NB4 (cell line): ENCODE results near the gene TTN.
A peak's percentile ranks its signal among the peaks of the same experiment; 100 is the strongest.

Experiments
- DNase-seq: peaks from one replicate; pipeline ENCODE4 v3.0.0; 2010; ENCODE audit warnings: low read depth
- H3K4me3 ChIP-seq: one replicate; pipeline ENCODE4 v1.5.1; 2011; ENCODE audit warnings: mild to moderate bottlenecking, low read depth, low read length, moderate library complexity
- MYC ChIP-seq: IDR thresholded peaks from 2 replicates; pipeline ENCODE4 v1.6.1; 2011; ENCODE audit warnings: low read depth, low read length
- POLR2A ChIP-seq: IDR thresholded peaks from 2 replicates; pipeline ENCODE4 v1.6.1; 2011; ENCODE audit warnings: mild to moderate bottlenecking; ENCODE audit not compliant: insufficient read length; ENCODE audit errors: extremely low read depth
- TF ChIP-seq, protein P1 (sequence below): IDR thresholded peaks from one replicate; pipeline ENCODE4 v1.5.1; 2012; ENCODE audit warnings: low read depth, low read length
- TF ChIP-seq, protein P2 (sequence below): IDR thresholded peaks from 2 replicates; pipeline ENCODE4 v1.6.1; 2011; ENCODE audit warnings: low read depth, low read length

Gene TTN

DNA sequence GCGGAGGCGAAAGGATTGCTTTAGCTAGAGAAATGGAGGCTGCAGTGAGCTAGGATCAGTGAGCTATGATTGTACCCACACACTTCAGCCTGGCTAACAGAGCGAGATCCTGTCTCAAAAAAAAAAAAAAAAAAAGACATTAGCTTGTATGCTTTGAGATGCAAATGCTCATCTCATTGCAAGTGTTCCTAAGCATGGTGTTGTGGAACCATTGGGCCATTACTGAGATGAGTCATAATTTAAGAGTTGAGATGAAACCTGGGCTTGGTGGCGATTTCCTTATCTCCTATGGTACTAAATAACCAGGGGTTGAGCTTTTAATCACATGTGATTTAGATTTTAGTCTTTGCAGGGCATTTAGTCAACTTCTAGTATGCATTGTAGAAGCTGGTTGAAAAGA lies 324.8 kb downstream of the TTN start:
- peak overlapping the region; percentile 75 for H3K4me3 ChIP-seq
- TF ChIP-seq POLR2A (no peak), MYC (no peak)
- TF ChIP-seq, protein P1, sequence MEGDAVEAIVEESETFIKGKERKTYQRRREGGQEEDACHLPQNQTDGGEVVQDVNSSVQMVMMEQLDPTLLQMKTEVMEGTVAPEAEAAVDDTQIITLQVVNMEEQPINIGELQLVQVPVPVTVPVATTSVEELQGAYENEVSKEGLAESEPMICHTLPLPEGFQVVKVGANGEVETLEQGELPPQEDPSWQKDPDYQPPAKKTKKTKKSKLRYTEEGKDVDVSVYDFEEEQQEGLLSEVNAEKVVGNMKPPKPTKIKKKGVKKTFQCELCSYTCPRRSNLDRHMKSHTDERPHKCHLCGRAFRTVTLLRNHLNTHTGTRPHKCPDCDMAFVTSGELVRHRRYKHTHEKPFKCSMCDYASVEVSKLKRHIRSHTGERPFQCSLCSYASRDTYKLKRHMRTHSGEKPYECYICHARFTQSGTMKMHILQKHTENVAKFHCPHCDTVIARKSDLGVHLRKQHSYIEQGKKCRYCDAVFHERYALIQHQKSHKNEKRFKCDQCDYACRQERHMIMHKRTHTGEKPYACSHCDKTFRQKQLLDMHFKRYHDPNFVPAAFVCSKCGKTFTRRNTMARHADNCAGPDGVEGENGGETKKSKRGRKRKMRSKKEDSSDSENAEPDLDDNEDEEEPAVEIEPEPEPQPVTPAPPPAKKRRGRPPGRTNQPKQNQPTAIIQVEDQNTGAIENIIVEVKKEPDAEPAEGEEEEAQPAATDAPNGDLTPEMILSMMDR = no peak
- TF ChIP-seq, protein P2, sequence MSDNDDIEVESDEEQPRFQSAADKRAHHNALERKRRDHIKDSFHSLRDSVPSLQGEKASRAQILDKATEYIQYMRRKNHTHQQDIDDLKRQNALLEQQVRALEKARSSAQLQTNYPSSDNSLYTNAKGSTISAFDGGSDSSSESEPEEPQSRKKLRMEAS = no peak
- peak; percentile 44 for DNase-seq

DNA sequence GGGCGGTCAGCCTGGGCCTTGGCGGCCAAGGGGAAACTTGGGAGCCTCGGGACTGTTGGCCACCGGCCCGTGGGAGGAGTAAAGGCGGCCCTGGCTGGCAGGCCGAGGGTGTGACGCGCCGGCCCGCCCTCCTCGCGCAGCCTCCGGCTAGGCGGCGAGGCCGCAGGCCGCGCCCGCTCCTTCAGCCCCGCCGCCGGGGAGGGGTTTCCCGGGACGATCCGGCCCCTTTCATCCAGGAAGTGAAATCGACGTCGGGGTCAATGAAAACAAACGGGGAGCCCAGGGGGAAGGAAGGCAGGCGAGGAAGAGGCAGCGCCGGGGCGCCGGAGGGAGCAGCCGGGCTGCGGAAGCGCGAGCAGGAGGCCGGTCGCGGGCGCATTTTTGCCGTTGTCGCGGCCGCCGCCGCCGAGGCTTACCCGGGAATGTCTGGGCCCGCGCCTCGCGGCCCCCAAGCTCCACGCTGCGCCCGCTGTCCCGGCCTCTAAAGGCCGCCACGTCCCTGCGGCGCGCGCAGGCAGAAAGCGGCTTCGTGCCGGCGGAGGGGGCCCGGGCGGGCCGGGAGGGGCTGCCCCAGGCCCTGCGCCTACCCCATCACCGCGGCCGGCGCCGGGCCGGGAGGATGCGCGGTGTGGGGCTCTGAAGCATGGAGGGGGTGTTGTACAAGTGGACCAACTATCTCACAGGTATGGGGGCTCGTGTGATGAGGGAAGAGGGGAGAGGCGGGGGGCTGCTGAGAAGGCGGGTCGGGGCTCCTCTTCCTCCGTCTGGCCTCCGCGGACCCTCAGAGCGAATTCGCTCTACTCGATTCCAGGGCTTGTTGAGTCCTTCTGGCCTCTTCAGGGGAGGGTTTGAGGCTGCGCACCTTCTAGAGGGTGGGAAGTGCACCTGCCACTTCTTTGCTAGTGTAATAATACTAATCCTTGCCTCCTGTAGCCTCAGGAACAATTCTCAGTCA lies 326.7 kb downstream of the TTN start, which contains the start of gene PLEKHA3:
Gene PLEKHA3, plus strand, starts transcription at position 231 of the 955 bp plus-strand sequence. Its CDS starts 413 bp downstream, at position 644.
- peak within 1 kb of the TSS; percentile 95 for H3K4me3 ChIP-seq
- TF ChIP-seq MYC (peak; percentile 50), POLR2A (peak; percentile 27)
- TF ChIP-seq, protein P2 = peak; percentile 25
- TF ChIP-seq, protein P1 = no peak
- DNase-seq = peak; percentile 95

DNA sequence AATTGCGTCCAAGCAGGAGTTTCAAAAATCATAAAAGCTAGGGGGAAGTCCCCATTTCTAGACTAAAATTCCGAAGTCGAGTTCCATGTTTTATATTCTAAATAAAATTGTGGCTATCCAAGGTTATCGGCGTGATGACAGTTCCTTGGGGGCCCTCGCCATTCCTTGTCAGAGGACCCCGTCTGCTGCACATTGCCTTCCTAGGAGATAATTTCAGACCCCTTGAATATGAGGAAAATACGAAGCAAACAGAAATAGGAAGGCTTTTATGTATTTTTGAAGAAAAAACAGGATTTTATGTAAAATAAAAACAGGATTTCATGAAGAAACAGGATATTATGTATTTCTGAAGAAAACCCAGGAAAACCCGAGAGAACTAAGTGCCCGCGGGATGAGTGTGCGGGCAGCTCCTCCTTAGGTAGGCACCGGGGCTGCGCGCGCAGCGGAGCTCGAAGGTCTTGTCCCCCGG lies 327.4 kb downstream of the TTN start:
- TF ChIP-seq MYC = no peak
- TF ChIP-seq, protein P2 = no peak
- no peak for TF ChIP-seq POLR2A
- TF ChIP-seq, protein P1 = no peak
- H3K4me3 ChIP-seq = peak overlapping the region; percentile 75
- no peak for DNase-seq

DNA sequence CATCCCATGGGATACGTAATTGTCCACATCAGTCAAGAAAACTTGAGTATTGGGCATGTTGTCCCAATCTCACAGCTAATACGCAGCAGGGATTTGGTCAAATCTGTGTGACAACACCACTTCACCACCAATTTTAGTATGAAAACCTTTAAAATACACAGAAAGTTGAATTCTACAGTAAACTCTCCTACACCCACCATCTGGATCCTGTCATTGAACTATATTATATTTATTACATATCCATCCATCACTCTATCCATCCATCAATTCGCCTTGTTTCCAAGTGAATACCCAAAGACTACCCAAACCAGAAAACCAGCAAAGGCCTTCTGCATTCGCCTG lies 328.0 kb downstream of the TTN start:
- TF ChIP-seq POLR2A = no peak
- no peak for TF ChIP-seq MYC
- TF ChIP-seq, protein P2 = no peak
- TF ChIP-seq, protein P1 = no peak
- H3K4me3 ChIP-seq = peak overlapping the region; percentile 95
- no peak for DNase-seq

DNA sequence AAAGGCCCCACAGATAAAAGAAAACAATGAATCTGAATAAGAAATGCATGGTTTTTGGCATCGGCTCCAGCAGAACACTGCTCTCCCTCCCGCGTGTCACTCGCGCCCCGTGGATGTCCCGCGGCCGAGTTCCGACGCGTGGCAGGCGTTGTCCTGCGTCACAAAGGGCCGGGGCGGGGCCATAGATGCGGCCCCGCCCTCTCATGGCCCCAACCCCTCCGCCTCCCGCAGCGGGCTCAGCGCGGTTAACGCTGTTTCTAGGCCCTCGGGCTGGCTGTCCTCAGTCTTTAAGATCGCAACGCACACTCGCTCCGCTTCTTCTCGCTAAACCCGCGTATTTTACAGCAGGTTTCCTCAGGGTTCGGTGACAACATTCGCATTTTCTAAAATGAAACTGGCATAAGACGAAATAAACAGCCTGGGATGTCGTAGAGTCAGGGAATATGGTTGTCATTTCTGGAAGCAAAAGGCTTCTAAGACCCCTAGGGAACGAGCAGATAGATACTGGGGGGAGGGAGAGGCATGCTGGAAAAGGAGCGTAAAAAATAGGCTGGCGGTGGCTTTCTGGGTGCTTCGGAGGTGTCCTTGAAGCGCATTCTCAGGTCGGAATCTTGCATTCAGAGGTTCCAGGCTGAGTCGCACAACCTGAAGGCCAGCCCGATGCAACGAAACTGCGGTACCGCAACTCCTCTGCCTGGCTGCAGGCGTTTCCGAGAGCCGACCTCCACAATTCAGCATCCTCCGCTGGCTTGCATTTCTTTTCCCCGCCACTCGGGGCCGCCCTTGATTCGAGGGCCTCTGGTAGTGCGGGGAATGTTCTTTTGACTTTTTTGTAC lies 328.6 kb downstream of the TTN start, which contains the start of gene FKBP7:
Gene FKBP7, minus strand, starts transcription at position 162 of the 836 bp plus-strand sequence. Its CDS starts 101 bp downstream, at position 61.
- peak within 1 kb of the TSS; percentile 95 for H3K4me3 ChIP-seq
- TF ChIP-seq, protein P1 = peak; percentile 59
- TF ChIP-seq MYC (peak; percentile 85), POLR2A (peak; percentile 88)
- TF ChIP-seq, protein P2 = peak; percentile 67
- peak; percentile 88 for DNase-seq
